Raji (cell line): ENCODE results near the gene IFIT5.

Source experiments
- POLR2A ChIP-seq: IDR thresholded peaks from 2 replicates; pipeline ENCODE4 v1.6.1; 2011; ENCODE audit warnings: low read depth, low read length, control low read depth; ENCODE audit not compliant: insufficient read depth

IFIT5 gene

DNA sequence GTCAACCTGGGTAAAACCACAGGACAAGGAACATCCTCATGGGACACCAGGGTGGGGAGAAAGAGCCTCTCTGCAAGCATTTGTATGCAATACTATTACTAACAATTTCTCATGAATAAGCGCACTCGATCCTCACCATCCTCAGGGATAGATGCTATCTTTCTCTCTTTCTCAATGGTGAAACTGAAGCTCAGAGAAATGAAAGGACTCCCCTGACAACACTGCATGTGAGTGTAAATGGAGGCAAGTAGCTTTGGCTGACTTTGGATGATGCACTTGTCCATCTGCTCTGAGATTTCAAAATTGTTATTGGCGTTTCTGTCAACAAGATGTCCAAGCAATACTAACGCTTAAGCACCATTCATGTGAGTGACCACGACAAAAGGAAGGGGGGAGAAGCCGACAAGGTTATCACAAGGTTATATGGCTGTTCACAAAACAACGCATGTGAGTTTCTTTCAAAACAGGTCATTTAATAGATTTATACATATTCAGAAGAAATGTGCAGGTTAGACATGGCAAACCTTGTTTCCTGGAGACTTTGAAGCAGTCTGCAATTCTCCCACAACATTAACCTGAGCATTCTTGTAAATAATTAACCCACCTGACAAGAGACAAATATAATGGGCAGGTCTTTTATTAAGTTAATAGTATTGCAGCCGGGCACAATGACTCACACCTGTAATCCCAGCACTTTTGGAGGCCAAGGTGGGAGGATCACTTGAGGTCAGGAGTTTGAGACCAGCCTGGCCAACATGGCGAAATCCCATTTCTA lies 54.0 kb downstream of the IFIT5 start:
- TF ChIP-seq POLR2A: no peak

DNA sequence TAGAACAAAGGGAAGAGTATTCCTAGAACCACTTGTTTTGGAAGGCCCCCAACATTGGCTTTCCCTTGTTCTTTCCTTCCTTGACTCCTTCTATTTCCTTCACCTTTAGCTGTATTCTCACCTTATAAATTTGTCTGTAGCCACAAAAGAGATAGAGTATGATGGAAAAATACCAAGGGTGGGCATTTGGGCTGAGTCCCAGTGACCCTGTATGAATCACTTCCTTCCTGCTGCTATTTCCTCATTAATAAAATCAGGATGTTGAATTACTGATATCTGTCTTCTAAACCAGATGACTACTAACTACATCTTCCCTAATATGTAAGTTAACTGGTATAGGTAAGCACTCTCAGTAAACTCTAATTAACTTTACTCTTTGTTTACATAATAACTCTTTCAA lies 55.1 kb downstream of the IFIT5 start:
- no peak for TF ChIP-seq POLR2A
